Activated T-cell treated with anti-CD3 and anti-CD28 coated beads, Interleukin-2, amount 50 U/mL, for 24 hours (primary cell): Measurements from ENCODE around the gene CYSLTR2.

Experiments
- DNase-seq: peaks from one replicate; pipeline ENCODE4 v3.0.0-alpha.2; 2020
- H3K27ac Mint-ChIP-seq: 2 replicates; pipeline ENCODE4 v1.8.0; 2020; ENCODE audit warnings: mild to moderate bottlenecking, mixed read lengths
- H3K27me3 Mint-ChIP-seq: 2 replicates; pipeline ENCODE4 v1.8.0; 2020; ENCODE audit warnings: mixed read lengths
- H3K36me3 Mint-ChIP-seq: 2 replicates; pipeline ENCODE4 v1.8.0; 2020; ENCODE audit warnings: low read depth, mixed read lengths
- H3K4me1 Mint-ChIP-seq: 2 replicates; pipeline ENCODE4 v1.8.0; 2020; ENCODE audit warnings: low read depth, mixed read lengths
- H3K4me3 Mint-ChIP-seq: 2 replicates; pipeline ENCODE4 v1.8.0; 2020; ENCODE audit warnings: mild to moderate bottlenecking, moderate library complexity, mixed read lengths
- H3K9me3 Mint-ChIP-seq: 2 replicates; pipeline ENCODE4 v1.8.0; 2020; ENCODE audit warnings: mixed read lengths

The CYSLTR2 gene

DNA sequence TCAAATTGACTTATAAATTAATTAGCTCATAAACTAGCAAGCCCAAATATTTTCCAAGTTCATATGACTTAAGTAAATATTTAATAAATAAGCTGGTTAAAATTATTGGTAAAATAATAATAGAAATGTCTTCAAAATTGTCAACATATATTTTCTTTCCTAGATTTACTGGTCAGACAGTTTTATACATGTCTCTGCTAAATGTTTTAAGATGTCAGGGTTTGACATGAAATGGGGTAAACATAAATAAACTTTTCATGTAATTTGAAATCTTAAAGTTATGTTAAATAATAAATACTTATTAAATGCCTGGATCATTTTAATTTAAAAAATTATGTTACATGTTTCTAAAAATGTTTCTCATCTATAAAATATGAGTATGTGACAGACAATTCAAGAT is 18.3 kb upstream of the CYSLTR2 start:
- H3K4me1 Mint-ChIP-seq, result peaks cover 7% of the 10 kb centered on the region
- no peak overlapping the region for H3K4me3 Mint-ChIP-seq

GRCh38 chr13:48636550-48636949 is 17.2 kb upstream of the CYSLTR2 start:
- Mint-ChIP-seq H3K36me3 (peaks cover 3% of the 10 kb centered on the region), H3K4me3 (no peak overlapping the region), H3K9me3 (peaks cover 24% of the 10 kb centered on the region), H3K27me3 (peaks cover 4% of the 10 kb centered on the region), H3K27ac (no peak overlapping the region), H3K4me1 (peaks cover 7% of the 10 kb centered on the region)
- DNase-seq, result no peak

More for the DNA sequence above, 18.3 kb upstream of the CYSLTR2 start:
- Mint-ChIP-seq H3K9me3 (peaks cover 24% of the 10 kb centered on the region), H3K27me3 (peaks cover 4% of the 10 kb centered on the region), H3K36me3 (peaks cover 3% of the 10 kb centered on the region), H3K27ac (no peak overlapping the region)
- no peak for DNase-seq

- Mint-ChIP-seq H3K4me3 (no peak overlapping the region), H3K9me3 (peaks cover 22% of the 10 kb centered on the region), H3K27ac (no peak overlapping the region), H3K36me3 (peaks cover 3% of the 10 kb centered on the region), H3K4me1 (peaks cover 7% of the 10 kb centered on the region), H3K27me3 (peaks cover 4% of the 10 kb centered on the region)
- DNase-seq, result no peak
Measured at GRCh38 chr13:48637601-48638000, 16.1 kb upstream of the CYSLTR2 start.

DNA sequence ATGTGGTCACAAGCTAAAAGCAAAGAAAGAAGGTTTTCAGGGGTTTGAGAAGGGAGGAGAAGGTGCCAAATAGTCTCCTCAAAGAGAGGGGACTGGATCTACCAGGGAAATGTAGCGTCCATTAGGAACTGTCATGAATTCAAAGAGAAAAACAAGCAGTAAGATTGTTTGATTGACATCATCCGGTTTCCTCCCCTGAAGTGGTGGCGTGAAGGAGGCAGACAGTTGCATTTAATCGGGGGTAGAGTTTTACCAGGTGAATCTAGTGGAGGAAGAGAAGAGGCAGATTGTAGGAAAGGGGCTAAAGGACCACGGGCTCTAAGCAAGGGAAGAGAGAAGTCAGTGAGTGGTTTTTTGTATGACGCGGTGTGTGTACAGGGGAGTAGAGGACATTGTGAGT is 13.0 kb upstream of the CYSLTR2 start:
- Mint-ChIP-seq H3K36me3 (no peaks in the 10 kb centered on the region), H3K9me3 (peaks cover 11% of the 10 kb centered on the region), H3K4me3 (no peak overlapping the region)

DNA sequence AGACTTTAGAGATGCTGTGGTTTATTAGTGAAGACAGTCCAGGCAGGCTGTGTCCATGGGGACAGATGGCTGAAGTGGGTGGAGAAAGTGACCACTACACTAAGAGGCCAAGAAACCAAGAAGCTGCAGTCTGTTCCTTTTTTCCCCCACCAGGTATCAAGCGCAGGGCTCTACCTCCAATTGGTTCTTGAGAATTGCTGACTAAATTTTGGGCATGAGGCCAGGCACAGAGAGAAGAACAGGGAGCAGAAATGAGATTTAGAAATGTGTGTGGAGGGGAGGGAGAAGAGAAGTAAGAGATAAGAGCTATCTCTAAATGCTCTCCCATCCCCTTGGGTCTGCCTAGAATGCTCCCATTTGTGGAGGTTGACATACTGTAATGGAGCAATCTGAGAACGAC is 12.3 kb upstream of the CYSLTR2 start:
- DNase-seq, result no peak
- no peak overlapping the region for H3K27ac Mint-ChIP-seq
- no peaks in the 10 kb centered on the region for H3K36me3 Mint-ChIP-seq
- no peaks in the 10 kb centered on the region for H3K4me1 Mint-ChIP-seq
- H3K9me3 Mint-ChIP-seq, result peaks cover 7% of the 10 kb centered on the region
- H3K4me3 Mint-ChIP-seq, result no peak overlapping the region
- H3K27me3 Mint-ChIP-seq, result peaks cover 4% of the 10 kb centered on the region

More for the DNA sequence above, 13.0 kb upstream of the CYSLTR2 start:
- H3K27me3 Mint-ChIP-seq, result peaks cover 4% of the 10 kb centered on the region
- H3K27ac Mint-ChIP-seq, result no peak overlapping the region
- H3K4me1 Mint-ChIP-seq, result no peaks in the 10 kb centered on the region
- DNase-seq, result no peak

DNA sequence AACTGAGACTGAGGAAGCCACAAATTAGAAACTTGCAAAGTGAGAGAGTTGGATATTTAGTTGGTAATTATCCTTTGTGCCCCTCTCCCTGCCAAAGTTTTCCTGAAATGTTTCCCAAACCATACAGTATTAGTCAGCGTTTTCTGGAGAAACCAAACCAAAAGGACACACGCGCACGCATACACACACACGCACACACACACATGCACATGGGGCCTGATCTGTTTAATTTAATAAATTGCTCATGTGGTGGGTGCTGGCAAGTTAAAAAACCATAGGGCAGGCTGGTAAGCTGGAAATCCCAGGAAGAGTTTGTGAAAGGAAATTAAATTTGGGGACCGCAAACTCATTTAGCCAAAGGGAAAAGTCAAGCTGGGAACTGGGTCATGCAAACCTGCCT is 11.7 kb upstream of the CYSLTR2 start:
- H3K27ac Mint-ChIP-seq, result no peak overlapping the region
- H3K9me3 Mint-ChIP-seq, result peaks cover 4% of the 10 kb centered on the region
- no peak overlapping the region for H3K4me3 Mint-ChIP-seq
- peaks cover 4% of the 10 kb centered on the region for H3K27me3 Mint-ChIP-seq
- H3K4me1 Mint-ChIP-seq, result no peaks in the 10 kb centered on the region
- DNase-seq, result no peak
- no peaks in the 10 kb centered on the region for H3K36me3 Mint-ChIP-seq

- H3K4me3 Mint-ChIP-seq, result no peak overlapping the region
- peaks cover under 1% of the 10 kb centered on the region for H3K4me1 Mint-ChIP-seq
- H3K27me3 Mint-ChIP-seq, result no peaks in the 10 kb centered on the region
- no peaks in the 10 kb centered on the region for H3K9me3 Mint-ChIP-seq
- H3K36me3 Mint-ChIP-seq, result no peaks in the 10 kb centered on the region
- no peak overlapping the region for H3K27ac Mint-ChIP-seq
- no peak for DNase-seq
Measured at GRCh38 chr13:48643159-48643558, 10.6 kb upstream of the CYSLTR2 start.

DNA sequence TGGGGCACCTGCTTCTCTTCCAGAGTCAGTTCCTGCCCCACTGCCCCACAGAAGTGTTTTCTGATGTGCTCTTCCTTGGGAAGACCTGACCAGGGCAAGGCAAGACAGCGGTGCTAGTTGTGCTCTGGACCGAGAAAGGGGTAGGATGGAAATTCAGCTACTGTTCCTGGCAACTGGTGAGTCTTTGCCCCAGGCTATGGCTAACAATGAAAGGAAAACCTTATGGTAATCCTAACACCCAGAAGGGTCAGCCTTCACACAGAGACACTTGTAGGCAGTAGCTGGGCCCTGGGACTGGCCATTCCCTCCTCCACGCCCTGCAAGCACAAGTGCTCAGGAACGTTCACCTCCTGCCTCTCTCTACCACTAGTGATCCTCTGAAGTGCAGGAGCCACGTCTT is 9.6 kb upstream of the CYSLTR2 start:
- H3K27me3 Mint-ChIP-seq, result no peaks in the 10 kb centered on the region
- H3K27ac Mint-ChIP-seq, result no peak overlapping the region
- DNase-seq, result no peak
- no peak overlapping the region for H3K4me3 Mint-ChIP-seq
- no peaks in the 10 kb centered on the region for H3K9me3 Mint-ChIP-seq
- no peaks in the 10 kb centered on the region for H3K36me3 Mint-ChIP-seq
- H3K4me1 Mint-ChIP-seq, result peaks cover 7% of the 10 kb centered on the region

DNA sequence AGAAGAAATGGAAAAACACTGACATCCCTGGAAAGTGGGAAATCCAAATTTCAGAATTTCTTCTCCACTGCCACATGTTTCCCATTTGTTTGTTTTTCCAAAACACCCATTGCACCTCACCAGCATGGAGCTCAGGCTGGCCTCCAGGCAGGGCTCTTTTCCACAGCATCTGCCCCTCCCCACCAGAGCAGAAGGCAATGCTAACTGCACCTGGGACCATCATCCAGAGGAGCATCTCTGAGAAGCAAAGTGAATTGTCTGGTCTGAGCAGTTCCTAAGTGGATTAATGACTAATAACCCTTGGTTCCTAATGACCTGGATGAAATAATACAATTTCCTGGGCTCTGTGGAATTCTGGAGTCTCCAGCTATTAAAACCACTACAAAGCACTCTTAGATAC is 8.8 kb upstream of the CYSLTR2 start:
- DNase-seq, result no peak
- peaks cover 7% of the 10 kb centered on the region for H3K4me1 Mint-ChIP-seq
- H3K27ac Mint-ChIP-seq, result no peak overlapping the region
- H3K27me3 Mint-ChIP-seq, result no peaks in the 10 kb centered on the region
- H3K36me3 Mint-ChIP-seq, result no peaks in the 10 kb centered on the region
- H3K4me3 Mint-ChIP-seq, result no peak overlapping the region
- no peaks in the 10 kb centered on the region for H3K9me3 Mint-ChIP-seq

DNA sequence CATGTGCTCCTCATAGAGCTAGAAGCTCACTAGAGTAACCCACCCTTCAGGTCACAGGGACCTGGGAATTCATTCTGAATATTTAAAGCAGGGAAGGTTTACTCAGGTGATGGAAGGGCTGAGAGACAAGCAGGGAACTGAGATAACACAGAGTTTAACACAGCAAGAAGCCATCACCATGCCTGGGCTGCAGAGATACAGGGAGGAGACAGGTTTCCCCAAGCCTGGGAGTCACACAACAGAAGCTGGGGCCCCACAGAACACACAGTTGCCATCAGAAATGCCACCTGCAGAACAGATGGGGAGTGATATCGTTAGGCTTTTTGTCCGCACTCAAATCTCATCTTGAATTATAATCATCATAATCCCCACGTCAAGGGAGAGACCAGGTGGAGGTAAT is 7.9 kb upstream of the CYSLTR2 start:
- Mint-ChIP-seq H3K36me3 (no peaks in the 10 kb centered on the region), H3K4me1 (peaks cover 11% of the 10 kb centered on the region), H3K27me3 (no peaks in the 10 kb centered on the region), H3K4me3 (no peak overlapping the region), H3K27ac (no peak overlapping the region), H3K9me3 (no peaks in the 10 kb centered on the region)
- DNase-seq, result no peak

- H3K4me3 Mint-ChIP-seq, result no peak overlapping the region
- H3K9me3 Mint-ChIP-seq, result no peaks in the 10 kb centered on the region
- no peaks in the 10 kb centered on the region for H3K27me3 Mint-ChIP-seq
- H3K4me1 Mint-ChIP-seq, result peaks cover 11% of the 10 kb centered on the region
- H3K36me3 Mint-ChIP-seq, result no peaks in the 10 kb centered on the region
- no peak overlapping the region for H3K27ac Mint-ChIP-seq
- DNase-seq, result no peak
Measured at GRCh38 chr13:48646791-48647190, 6.9 kb upstream of the CYSLTR2 start.

- no peaks in the 10 kb centered on the region for H3K9me3 Mint-ChIP-seq
- no peak overlapping the region for H3K27ac Mint-ChIP-seq
- no peaks in the 10 kb centered on the region for H3K27me3 Mint-ChIP-seq
- H3K4me1 Mint-ChIP-seq, result peaks cover 15% of the 10 kb centered on the region
- H3K36me3 Mint-ChIP-seq, result no peaks in the 10 kb centered on the region
- DNase-seq, result no peak
- no peak overlapping the region for H3K4me3 Mint-ChIP-seq
Measured at GRCh38 chr13:48647625-48648024, 6.1 kb upstream of the CYSLTR2 start.

- H3K4me3 Mint-ChIP-seq, result no peak overlapping the region
- no peaks in the 10 kb centered on the region for H3K9me3 Mint-ChIP-seq
- no peaks in the 10 kb centered on the region for H3K36me3 Mint-ChIP-seq
- no peak for DNase-seq
- H3K27me3 Mint-ChIP-seq, result no peaks in the 10 kb centered on the region
- H3K27ac Mint-ChIP-seq, result no peak overlapping the region
- H3K4me1 Mint-ChIP-seq, result peaks cover 23% of the 10 kb centered on the region
Measured at GRCh38 chr13:48648446-48648845, 5.3 kb upstream of the CYSLTR2 start.

- DNase-seq, result no peak
- Mint-ChIP-seq H3K9me3 (no peaks in the 10 kb centered on the region), H3K4me3 (peak overlapping the region; percentile 72), H3K4me1 (peaks cover 48% of the 10 kb centered on the region), H3K36me3 (no peaks in the 10 kb centered on the region), H3K27me3 (no peaks in the 10 kb centered on the region), H3K27ac (peak overlapping the region; percentile 84)
Measured at GRCh38 chr13:48652851-48653471, 768 bp upstream of the CYSLTR2 start.

DNA sequence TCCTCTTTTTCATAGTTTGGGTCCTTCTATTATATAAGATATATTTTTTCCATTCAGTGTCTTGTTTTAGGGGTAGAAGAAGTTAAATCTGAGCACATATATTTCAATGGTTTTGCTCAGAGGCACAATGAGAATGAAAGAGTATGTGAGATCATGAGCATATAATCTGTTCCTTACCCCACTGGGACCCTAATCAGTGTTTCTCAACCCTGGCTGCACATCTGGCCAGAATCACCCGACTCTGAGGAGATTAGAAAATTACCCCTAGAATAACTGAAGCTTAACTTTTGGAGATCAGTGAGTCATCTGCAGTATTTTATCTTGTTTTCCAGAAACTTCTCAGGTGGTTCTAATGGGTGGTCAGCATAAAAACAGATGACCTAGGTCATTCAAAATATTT is 782 bp downstream of the CYSLTR2 start:
- Mint-ChIP-seq H3K9me3 (no peaks in the 10 kb centered on the region), H3K4me1 (peaks cover 48% of the 10 kb centered on the region), H3K36me3 (no peaks in the 10 kb centered on the region), H3K4me3 (peak overlapping the region; percentile 72), H3K27me3 (no peaks in the 10 kb centered on the region), H3K27ac (peak overlapping the region; percentile 47)
- no peak for DNase-seq

GRCh38 chr13:48655291-48655690 is 1.6 kb downstream of the CYSLTR2 start:
- H3K27ac Mint-ChIP-seq, result peak overlapping the region; percentile 10
- DNase-seq, result no peak
- H3K4me1 Mint-ChIP-seq, result peaks cover 53% of the 10 kb centered on the region
- no peaks in the 10 kb centered on the region for H3K36me3 Mint-ChIP-seq
- peak overlapping the region; percentile 30 for H3K4me3 Mint-ChIP-seq
- H3K9me3 Mint-ChIP-seq, result no peaks in the 10 kb centered on the region
- no peaks in the 10 kb centered on the region for H3K27me3 Mint-ChIP-seq
